CD4-positive, alpha-beta T cell (primary cell): Measurements from ENCODE around the gene RANBP10. TPM values are rescaled to one million over a fixed set of nuclear protein-coding genes. Genes with fewer than 3 reads are reported as not detected.

Experiments
- ATAC-seq: fragments of 200-7000 bp; cut with Tn5 transposase; one replicate; pipeline ENCODE4 v1.10.0; 2022; ENCODE audit warnings: mild to moderate bottlenecking; ENCODE audit not compliant: poor library complexity
- CTCF ChIA-PET: fragments of 350-600 bp; sonication (Branson Sonifier 250); formaldehyde crosslinking; loops from one replicate; lab custom pipeline; 2021; ENCODE audit warnings: antibody characterized with exemption, inconsistent platforms; lab: Charles Lee
- POLR2A ChIA-PET: fragments of 350-600 bp; sonication (Branson Sonifier 250); formaldehyde crosslinking; loops from one replicate; lab custom pipeline; 2021; ENCODE audit warnings: antibody characterized with exemption, inconsistent platforms; lab: Charles Lee
- DNase-seq, 14 experiments: peaks; one replicate each; pipeline ENCODE4 v3.0.0-alpha.2; 2013 to 2020; ENCODE audit warnings: mixed read lengths in 2 of 14
- H3K27ac ChIP-seq, 2 donors: one replicate each; pipeline versions ENCODE4 v1.5.1 to v1.7.0; 2013; ENCODE audit warnings: low read length in 2 of 2, low read depth in 1 of 2, mild to moderate bottlenecking in 1 of 2
- H3K27me3 ChIP-seq, 2 experiments: 1 replicate in 1 of 2; 2 replicates in 1 of 2; pipeline versions ENCODE4 v1.6.1 to v1.7.0; 2013; ENCODE audit warnings: low read length in 2 of 2, control low read depth in 1 of 2, mild to moderate bottlenecking in 1 of 2, moderate library complexity in 1 of 2; ENCODE audit not compliant: insufficient read depth in 2 of 2, control insufficient read depth in 1 of 2
- H3K36me3 ChIP-seq: one replicate; pipeline ENCODE4 v1.6.1; 2013; ENCODE audit warnings: low read length, control low read depth; ENCODE audit not compliant: insufficient read depth
- H3K4me1 ChIP-seq: one replicate; pipeline ENCODE4 v1.6.1; 2013; ENCODE audit warnings: low read length, control low read depth; ENCODE audit not compliant: insufficient read depth
- H3K4me3 ChIP-seq: one replicate; pipeline ENCODE4 v1.5.1; 2013; ENCODE audit warnings: mild to moderate bottlenecking, low read length, moderate library complexity
- H3K9me3 ChIP-seq, 2 experiments: 1 replicate in 1 of 2; 2 replicates in 1 of 2; pipeline versions ENCODE4 v1.6.1 to v1.7.0; 2013; ENCODE audit warnings: low read length in 2 of 2, mild to moderate bottlenecking in 2 of 2, control low read depth in 1 of 2, moderate library complexity in 1 of 2; ENCODE audit not compliant: control insufficient read depth in 1 of 2, insufficient read depth in 1 of 2
- H3K27ac Mint-ChIP-seq: one replicate; pipeline ENCODE4 v1.8.0; 2020; ENCODE audit warnings: mixed read lengths
- H3K27me3 Mint-ChIP-seq: one replicate; pipeline ENCODE4 v1.8.0; 2021; ENCODE audit warnings: mixed read lengths
- H3K36me3 Mint-ChIP-seq: one replicate; pipeline ENCODE4 v1.8.0; 2021; ENCODE audit warnings: low read depth, mixed read lengths
- H3K4me1 Mint-ChIP-seq: one replicate; pipeline ENCODE4 v1.8.0; 2021; ENCODE audit warnings: low read depth, mixed read lengths
- H3K4me3 Mint-ChIP-seq: one replicate; pipeline ENCODE4 v1.8.0; 2020; ENCODE audit warnings: mild to moderate bottlenecking, mixed read lengths
- H3K9me3 Mint-ChIP-seq: one replicate; pipeline ENCODE4 v1.8.0; 2020; ENCODE audit warnings: mixed read lengths
- intact Hi-C, 2 experiments: fragments of 100-400 bp; cut with DNase I in 1 of 2; cut with micrococcal nuclease in 1 of 2; formaldehyde crosslinking; loops; one replicate each; pipeline versions ENCODE4 v1.15.1 to v1.9.0; 2023 to 2025; cut with DNase I, micrococcal nuclease
- total RNA-seq, 174 experiments: library from RNA in 2 of 174; stranded (reverse) in 2 of 174; gene quantifications; one replicate each; pipeline ENCODE4 v1.2.3 and lab custom pipeline; 2021 to 2026
- TF ChIP-seq, protein P1 (sequence below): fragments of 200-600 bp; IDR thresholded peaks from one replicate; pipeline ENCODE4 v1.8.0; 2022; ENCODE audit warnings: antibody characterized with exemption, mild to moderate bottlenecking

Gene RANBP10
- total RNA-seq, 2 experiments from 2014 or later, result 12.0 to 13.6 TPM

DNA sequence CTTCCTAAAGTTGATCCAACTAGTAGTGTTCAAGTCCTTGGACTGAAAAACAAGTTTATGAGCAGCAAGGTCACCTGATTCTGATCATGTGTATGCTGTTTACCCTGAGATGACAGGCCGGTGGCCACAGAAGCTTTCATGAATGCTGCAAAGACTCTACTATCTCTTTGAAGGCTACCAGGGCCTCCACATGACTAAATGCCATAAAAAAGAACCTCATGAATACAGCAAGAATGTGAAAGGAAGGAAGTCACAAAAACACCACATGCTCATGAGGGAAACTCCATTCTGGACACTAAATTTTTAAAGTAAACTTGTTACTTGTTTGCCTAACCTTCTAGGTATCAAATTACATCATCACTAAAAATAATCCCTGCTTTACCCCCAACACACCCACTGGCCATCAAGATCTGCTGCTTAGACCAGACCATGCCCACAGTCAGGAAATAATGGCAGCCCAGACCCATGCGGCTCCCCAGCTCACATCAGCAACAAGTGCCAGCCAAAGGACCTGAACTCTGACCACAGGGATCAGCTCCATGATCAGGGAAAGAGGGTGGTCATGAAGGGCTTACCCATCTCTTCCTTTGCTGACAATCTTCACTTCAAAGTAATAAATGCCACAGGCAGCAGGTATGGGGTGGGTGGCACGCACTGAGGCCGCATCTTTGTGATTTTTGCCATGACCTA, 1.4 kb downstream of the RANBP10 start:
- H3K27me3 Mint-ChIP-seq, result no peaks in the 10 kb centered on the region
- no peak for DNase-seq
- TF ChIP-seq, protein P1, sequence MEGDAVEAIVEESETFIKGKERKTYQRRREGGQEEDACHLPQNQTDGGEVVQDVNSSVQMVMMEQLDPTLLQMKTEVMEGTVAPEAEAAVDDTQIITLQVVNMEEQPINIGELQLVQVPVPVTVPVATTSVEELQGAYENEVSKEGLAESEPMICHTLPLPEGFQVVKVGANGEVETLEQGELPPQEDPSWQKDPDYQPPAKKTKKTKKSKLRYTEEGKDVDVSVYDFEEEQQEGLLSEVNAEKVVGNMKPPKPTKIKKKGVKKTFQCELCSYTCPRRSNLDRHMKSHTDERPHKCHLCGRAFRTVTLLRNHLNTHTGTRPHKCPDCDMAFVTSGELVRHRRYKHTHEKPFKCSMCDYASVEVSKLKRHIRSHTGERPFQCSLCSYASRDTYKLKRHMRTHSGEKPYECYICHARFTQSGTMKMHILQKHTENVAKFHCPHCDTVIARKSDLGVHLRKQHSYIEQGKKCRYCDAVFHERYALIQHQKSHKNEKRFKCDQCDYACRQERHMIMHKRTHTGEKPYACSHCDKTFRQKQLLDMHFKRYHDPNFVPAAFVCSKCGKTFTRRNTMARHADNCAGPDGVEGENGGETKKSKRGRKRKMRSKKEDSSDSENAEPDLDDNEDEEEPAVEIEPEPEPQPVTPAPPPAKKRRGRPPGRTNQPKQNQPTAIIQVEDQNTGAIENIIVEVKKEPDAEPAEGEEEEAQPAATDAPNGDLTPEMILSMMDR, result no peak
- peak overlapping the region; percentile 97 for H3K4me3 ChIP-seq
- no peaks in the 10 kb centered on the region for H3K27me3 ChIP-seq
- peak overlapping the region; percentile 91 for H3K4me3 Mint-ChIP-seq
- ChIA-PET POLR2A (interaction anchor here (2.3 kb wide), 1 partner anchor 130 kb away, joined by 29 read pairs; the partner anchor contains the start of gene PSMB10), CTCF (interaction anchor here (1.4 kb wide), 1 partner anchor 12 kb away, joined by 7 read pairs; no protein-coding TSS in a partner anchor)
- peaks cover 59% of the 10 kb centered on the region for H3K4me1 Mint-ChIP-seq
- H3K36me3 ChIP-seq, result peaks cover 24% of the 10 kb centered on the region
- ATAC-seq, result no peak
- peak overlapping the region; percentile 76 for H3K27ac Mint-ChIP-seq
- H3K4me1 ChIP-seq, result peaks cover 66% of the 10 kb centered on the region
- no peaks in the 10 kb centered on the region for H3K9me3 ChIP-seq
- intact Hi-C loops, result loop anchor here (2.0 to 10.0 kb wide), 6 partner anchors 84 to 560 kb away; partner anchors contain the start of genes ACD (in 1 of the 2), CTCF (in 1 of the 2), ESRP2 (in 1 of the 2) and FHOD1 (in 1 of the 2)
- H3K36me3 Mint-ChIP-seq, result peaks cover 55% of the 10 kb centered on the region
- H3K9me3 Mint-ChIP-seq, result no peaks in the 10 kb centered on the region
- no peak overlapping the region for H3K27ac ChIP-seq

DNA sequence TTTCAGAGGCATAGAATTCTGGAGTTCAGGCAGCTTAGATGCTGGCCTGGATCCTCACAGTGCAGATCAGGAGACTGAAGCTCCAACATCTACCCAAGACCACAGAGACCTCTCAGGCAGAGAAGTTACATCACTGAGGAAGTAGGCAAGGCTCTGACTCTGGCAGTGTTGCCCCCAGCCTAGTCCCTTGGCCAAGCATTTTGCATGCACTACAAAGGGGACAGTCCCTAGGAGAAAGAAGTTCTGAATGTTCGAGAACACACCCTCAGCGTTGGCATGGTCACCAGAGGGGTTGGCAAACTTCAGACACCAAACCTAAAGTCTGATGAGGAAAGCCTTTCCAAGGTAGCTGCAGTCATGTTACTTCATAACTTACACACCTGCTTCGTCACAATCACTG, 2.5 kb downstream of the RANBP10 start:
- Histone ChIP-seq H3K4me3 (no peak overlapping the region), H3K36me3 (peaks cover 24% of the 10 kb centered on the region), H3K4me1 (peaks cover 66% of the 10 kb centered on the region), H3K27me3 (no peaks in the 10 kb centered on the region), H3K9me3 (no peaks in the 10 kb centered on the region), H3K27ac (no peak overlapping the region)
- TF ChIP-seq, protein P1, result no peak
- H3K4me1 Mint-ChIP-seq, result peaks cover 65% of the 10 kb centered on the region
- CTCF ChIA-PET, result interaction anchor here (5.3 kb wide), 1 partner anchor 13 kb away, joined by 35 read pairs; no protein-coding TSS in a partner anchor
- ATAC-seq, result no peak
- intact Hi-C loops, result loop anchor here (2.0 to 10.0 kb wide), 2 partner anchors 83 to 559 kb away; partner anchors contain the start of genes FHOD1 (in 1 of the 2) and SLC9A5 (in 1 of the 2)
- H3K4me3 Mint-ChIP-seq, result peak overlapping the region; percentile 66
- no peak for DNase-seq
- H3K27me3 Mint-ChIP-seq, result no peaks in the 10 kb centered on the region
- POLR2A ChIA-PET, result no interaction called here
- no peaks in the 10 kb centered on the region for H3K9me3 Mint-ChIP-seq
- peak overlapping the region; percentile 62 for H3K27ac Mint-ChIP-seq
- H3K36me3 Mint-ChIP-seq, result peaks cover 63% of the 10 kb centered on the region

DNA sequence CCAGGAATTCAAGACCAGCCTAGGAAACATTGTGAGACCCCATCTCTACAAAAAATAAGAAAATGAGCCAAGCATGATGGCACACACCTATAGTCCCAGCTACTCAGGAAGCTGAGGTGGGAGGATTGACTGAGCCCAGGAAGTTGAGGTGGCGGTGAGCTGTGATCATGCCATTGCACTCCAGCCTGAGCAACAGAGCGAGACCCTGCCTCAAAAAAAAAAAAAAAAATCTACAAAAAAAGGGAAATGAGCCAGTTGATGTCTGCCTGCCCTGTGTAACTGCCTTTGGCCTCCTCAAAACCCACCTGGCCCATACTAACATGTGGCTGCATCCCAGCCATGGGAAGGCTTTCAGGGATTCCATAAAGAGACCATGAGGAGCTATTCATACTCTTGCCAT, 4.5 kb downstream of the RANBP10 start:
- Histone ChIP-seq H3K9me3 (no peaks in the 10 kb centered on the region), H3K27me3 (no peaks in the 10 kb centered on the region), H3K27ac (peak overlapping the region in 1 of 2 donors; percentile 24), H3K4me1 (peaks cover 59% of the 10 kb centered on the region), H3K4me3 (peak overlapping the region; percentile 0), H3K36me3 (peaks cover 25% of the 10 kb centered on the region)
- intact Hi-C loops, result loop anchor here in 1 of 2 experiments (10.0 kb wide), 1 partner anchor 557 kb away; the partner anchor contains the start of genes FHOD1 and SLC9A5
- peak in 11 of 14 experiments; percentile 9 to 75 (median 30) for DNase-seq
- Mint-ChIP-seq H3K36me3 (peaks cover 76% of the 10 kb centered on the region), H3K27me3 (no peaks in the 10 kb centered on the region), H3K4me3 (peak overlapping the region; percentile 40), H3K4me1 (peaks cover 79% of the 10 kb centered on the region), H3K9me3 (no peaks in the 10 kb centered on the region), H3K27ac (peak overlapping the region; percentile 60)
- TF ChIP-seq, protein P1, result no peak
- CTCF ChIA-PET, result interaction anchor here (1.3 to 5.3 kb wide), 2 partner anchors 15 to 129 kb away, joined by 4 to 35 read pairs; no protein-coding TSS in a partner anchor
- POLR2A ChIA-PET, result interaction anchor here (0.6 to 1.3 kb wide), 6 partner anchors 15 to 239 kb away, joined by 3 to 7 read pairs (median 3); partner anchors contain the start of genes CTCF and GFOD2
- ATAC-seq, result no peak
